SU-DHL-6 (cell line): Measurements from ENCODE around the gene CFAP126.

ENCODE experiments used
- H2AFZ ChIP-seq: fragments of 200-600 bp; sonication (generic); 2 replicates; pipeline ENCODE4 v1.6.1; 2014; ENCODE audit warnings: low read depth, mild to moderate bottlenecking, moderate library complexity, mixed read lengths, antibody characterized with exemption, low read length; ENCODE audit not compliant: severe bottlenecking
- H3F3A ChIP-seq: fragments of 200-600 bp; shearing (Covaris generic); 2 replicates; pipeline ENCODE4 v1.6.0; 2016; ENCODE audit warnings: antibody characterized with exemption, mild to moderate bottlenecking; ENCODE audit not compliant: insufficient read depth
- H3K27ac ChIP-seq: fragments of 200-600 bp; sonication (generic); 2 replicates; pipeline ENCODE4 v1.5.1; 2016; ENCODE audit warnings: low read depth, mild to moderate bottlenecking, low read length, moderate library complexity, mixed read lengths
- H3K27me3 ChIP-seq: fragments of 200-600 bp; sonication (generic), shearing (Covaris generic); 2 replicates; pipeline ENCODE4 v1.6.0; 2014; ENCODE audit warnings: mild to moderate bottlenecking, low read length
- H3K36me3 ChIP-seq: fragments of 200-600 bp; sonication (generic); 2 replicates; pipeline ENCODE4 v1.6.1; 2014; ENCODE audit warnings: mild to moderate bottlenecking, low read length, mixed read lengths
- H3K4me2 ChIP-seq: fragments of 300-600, 200-600 bp; shearing (Covaris generic), sonication (generic); 2 replicates; pipeline ENCODE4 v1.6.0; 2014; ENCODE audit warnings: low read length, low read depth, mild to moderate bottlenecking; ENCODE audit not compliant: poor library complexity, severe bottlenecking
- H3K4me3 ChIP-seq: fragments of 200-600 bp; sonication (generic); 2 replicates; pipeline ENCODE4 v1.5.1; 2014; ENCODE audit warnings: antibody characterized with exemption, low read length, mild to moderate bottlenecking, mixed read lengths; ENCODE audit not compliant: insufficient read depth, poor library complexity, severe bottlenecking
- H3K79me2 ChIP-seq: fragments of 200-600 bp; sonication (generic); 2 replicates; pipeline ENCODE4 v1.6.1; 2014; ENCODE audit warnings: mild to moderate bottlenecking, low read length, moderate library complexity; ENCODE audit not compliant: insufficient read depth
- H3K9ac ChIP-seq: fragments of 200-600 bp; sonication (generic); 2 replicates; pipeline ENCODE4 v1.7.0; 2014; ENCODE audit warnings: mild to moderate bottlenecking, low read length
- H3K9me2 ChIP-seq: fragments of 200-600 bp; sonication (generic); replicated peaks from 2 replicates; pipeline ENCODE4 v1.6.1; 2014; ENCODE audit warnings: low read length; ENCODE audit not compliant: insufficient read depth
- H3K9me3 ChIP-seq: fragments of 200-600 bp; sonication (generic); 2 replicates; pipeline ENCODE4 v1.6.1; 2014; ENCODE audit warnings: low read length, mixed read lengths; ENCODE audit not compliant: insufficient read depth
- H4K20me1 ChIP-seq: fragments of 200-600 bp; sonication (generic); 2 replicates; pipeline ENCODE4 v1.6.1; 2014; ENCODE audit warnings: low read depth, mild to moderate bottlenecking, antibody characterized with exemption, low read length, moderate library complexity, mixed read lengths
- CTCF ChIP-seq: fragments of 200-600 bp; sonication (generic); IDR thresholded peaks from one replicate; pipeline ENCODE4 v1.5.1; 2017; ENCODE audit warnings: antibody characterized with exemption, mild to moderate bottlenecking, low read length, moderate library complexity; ENCODE audit not compliant: insufficient read depth, poor library complexity, severe bottlenecking
- EZH2phosphoT487 ChIP-seq: fragments of 200-600 bp; sonication (generic), shearing (Covaris generic); conservative IDR thresholded peaks from 2 replicates; pipeline ENCODE4 v1.6.1; 2018; ENCODE audit warnings: mild to moderate bottlenecking, antibody characterized with exemption, low read length, moderate library complexity, mixed read lengths

The CFAP126 gene

GRCh38 chr1:161382214-161383019 is 14.7 kb upstream of the CFAP126 start:
- TF ChIP-seq CTCF (peak; percentile 54), EZH2phosphoT487 (no peak)
- H3K9ac ChIP-seq: no peak overlapping the region
- H4K20me1 ChIP-seq: no peaks in the 10 kb centered on the region
- H3K27me3 ChIP-seq: no peaks in the 10 kb centered on the region
- H3K4me2 ChIP-seq: no peak overlapping the region
- H3K9me2 ChIP-seq: no peaks in the 10 kb centered on the region
- no peak overlapping the region for H2AFZ ChIP-seq
- H3K27ac ChIP-seq: no peak overlapping the region
- H3K9me3 ChIP-seq: no peaks in the 10 kb centered on the region
- no peaks in the 10 kb centered on the region for H3K79me2 ChIP-seq
- no peak overlapping the region for H3K4me3 ChIP-seq
- H3K36me3 ChIP-seq: no peaks in the 10 kb centered on the region
- no peaks in the 10 kb centered on the region; the same call in 1 of the 2 replicates for H3F3A ChIP-seq

- Histone ChIP-seq H3K4me2 (no peak overlapping the region), H3K36me3 (no peaks in the 10 kb centered on the region), H3K27ac (no peak overlapping the region), H3K9ac (no peak overlapping the region), H3K4me3 (no peak overlapping the region), H2AFZ (no peak overlapping the region), H4K20me1 (no peaks in the 10 kb centered on the region), H3F3A (no peaks in the 10 kb centered on the region; the same call in 1 of the 2 replicates), H3K9me3 (no peaks in the 10 kb centered on the region), H3K9me2 (no peaks in the 10 kb centered on the region), H3K27me3 (no peaks in the 10 kb centered on the region), H3K79me2 (no peaks in the 10 kb centered on the region)
- TF ChIP-seq EZH2phosphoT487 (no peak), CTCF (no peak)
These were observed 14.0 kb upstream of the CFAP126 start for GRCh38 chr1:161381707-161382106.

GRCh38 chr1:161379071-161379470 is 11.4 kb upstream of the CFAP126 start:
- no peaks in the 10 kb centered on the region for H3K9me2 ChIP-seq

More at GRCh38 chr1:161379071-161379470, 11.4 kb upstream of the CFAP126 start:
- no peaks in the 10 kb centered on the region for H3K27me3 ChIP-seq
- TF ChIP-seq CTCF (no peak), EZH2phosphoT487 (no peak)
- H2AFZ ChIP-seq: no peak overlapping the region
- no peak overlapping the region for H3K4me2 ChIP-seq
- no peaks in the 10 kb centered on the region for H3K36me3 ChIP-seq
- no peaks in the 10 kb centered on the region for H3K9me3 ChIP-seq
- H3K4me3 ChIP-seq: no peak overlapping the region
- no peaks in the 10 kb centered on the region for H3K79me2 ChIP-seq
- no peak overlapping the region for H3K9ac ChIP-seq
- H3F3A ChIP-seq: no peaks in the 10 kb centered on the region; the same call in 1 of the 2 replicates
- no peaks in the 10 kb centered on the region for H4K20me1 ChIP-seq
- H3K27ac ChIP-seq: no peak overlapping the region
